Measurements from ENCODE around the gene HPGD.
"Not testable (repeated sequence)": the region's sequence is repeated elsewhere in the genome, so short reads cannot be mapped to it uniquely, and the experiment has no call there.

The HPGD gene

GRCh38 chr4:174524242-174524641, 2.0 kb upstream of the HPGD start:
- no peak for DNase-seq

- no peak for DNase-seq
Observed at GRCh38 chr4:174523025-174523693, 871 bp upstream of the HPGD start.

- DNase-seq = no peak
Observed at GRCh38 chr4:174521800-174522182, 497 bp downstream of the HPGD start.

- no peak for DNase-seq
Observed at GRCh38 chr4:174520660-174521059, 1.6 kb downstream of the HPGD start.

GRCh38 chr4:174517502-174518445, 4.5 kb downstream of the HPGD start:
- DNase-seq = no peak

GRCh38 chr4:174516794-174517193, 5.5 kb downstream of the HPGD start:
- no peak for DNase-seq

GRCh38 chr4:174516345-174516744, 5.9 kb downstream of the HPGD start:
- no peak for DNase-seq

GRCh38 chr4:174512745-174513144, 9.5 kb downstream of the HPGD start:
- no peak for DNase-seq

GRCh38 chr4:174505892-174506291, 16.4 kb downstream of the HPGD start:
- DNase-seq = no peak

GRCh38 chr4:174505007-174505406, 17.3 kb downstream of the HPGD start:
- no peak for DNase-seq

- no peak for DNase-seq
Observed at GRCh38 chr4:174503079-174503715, 19.1 kb downstream of the HPGD start.

GRCh38 chr4:174496631-174497432, 25.5 kb downstream of the HPGD start:
- DNase-seq = no peak

- no peak for DNase-seq
Observed at GRCh38 chr4:174495626-174496025, 26.7 kb downstream of the HPGD start.

- DNase-seq = no peak
Observed at GRCh38 chr4:174494726-174495125, 27.6 kb downstream of the HPGD start.

GRCh38 chr4:174494146-174494545, 28.1 kb downstream of the HPGD start:
- no peak for DNase-seq

GRCh38 chr4:174490451-174490961, 31.8 kb downstream of the HPGD start:
- no peak for DNase-seq

GRCh38 chr4:174488368-174488767, 33.9 kb downstream of the HPGD start:
- not testable (repeated sequence) for DNase-seq

- DNase-seq = no peak
Observed at GRCh38 chr4:174485025-174485424, 37.3 kb downstream of the HPGD start.

- no peak for DNase-seq
Observed at GRCh38 chr4:174483792-174484191, 38.5 kb downstream of the HPGD start.

GRCh38 chr4:174479140-174479539, 43.1 kb downstream of the HPGD start:
- no peak for DNase-seq

- no peak for DNase-seq
Observed at GRCh38 chr4:174475528-174475927, 46.8 kb downstream of the HPGD start.

- DNase-seq = no peak
Observed at GRCh38 chr4:174474457-174475075, 47.7 kb downstream of the HPGD start.
